Breast epithelium (tissue), 4 donors: ENCODE data around the gene GALM. TPM values are rescaled to one million over a fixed set of nuclear protein-coding genes. Genes with fewer than 3 reads are reported as not detected.
"Not testable (repeated sequence)": the region's sequence is repeated elsewhere in the genome, so short reads cannot be mapped to it uniquely, and the experiment has no call there.

ENCODE experiments used
- DNase-seq, 2 donors: peaks; one replicate each; pipeline ENCODE4 v3.0.0-alpha.2; 2019; ENCODE audit warnings: low spot score in 2 of 2
- H3K27ac ChIP-seq, 2 donors: fragments of 200-600 bp; sonication (generic) in 1 of 2; one replicate each; pipeline ENCODE4 v1.5.1; 2016 to 2019; ENCODE audit warnings: mild to moderate bottlenecking in 1 of 2
- H3K27me3 ChIP-seq, 2 donors: fragments of 200-600 bp; sonication (generic) in 1 of 2; one replicate each; pipeline versions ENCODE4 v1.5.1 to v1.6.0; 2017 to 2019; ENCODE audit warnings: control low read depth in 1 of 2, mild to moderate bottlenecking in 1 of 2
- H3K36me3 ChIP-seq: fragments of 200-600 bp; one replicate; pipeline ENCODE4 v1.5.1; 2019
- H3K4me1 ChIP-seq, 2 donors: fragments of 200-600 bp; sonication (generic); one replicate each; pipeline ENCODE4 v1.5.1; 2016 to 2019; ENCODE audit warnings: control low read depth in 1 of 2
- H3K4me3 ChIP-seq, 3 donors: fragments of 200-600 bp; sonication (generic); 1 replicate in 2 of 3; 2 replicates in 1 of 3; pipeline ENCODE4 v1.5.1; 2016 to 2019; ENCODE audit warnings: mild to moderate bottlenecking in 3 of 3, moderate library complexity in 2 of 3
- H3K9me3 ChIP-seq, 2 donors: fragments of 200-600 bp; sonication (generic) in 1 of 2; one replicate each; pipeline ENCODE4 v1.5.1; 2016 to 2019; ENCODE audit warnings: control low read depth in 1 of 2
- POLR2A ChIP-seq: fragments of 450-650 bp; IDR thresholded peaks from one replicate; pipeline ENCODE4 v1.6.1; 2016; ENCODE audit warnings: antibody characterized with exemption, mild to moderate bottlenecking, moderate library complexity
- POLR2AphosphoS5 ChIP-seq, 3 donors: sonication (generic); formaldehyde crosslinking; IDR thresholded peaks; one replicate each; pipeline ENCODE4 v1.6.1; 2017; ENCODE audit warnings: antibody characterized with exemption in 3 of 3
- intact Hi-C: fragments of 100-400 bp; cut with DNase I; formaldehyde crosslinking; loops from one replicate; pipeline ENCODE4 v1.15.1; 2023; ENCODE audit warnings: low total_unique reads
- total RNA-seq, 3 donors: library from RNA; depleted of rRNA; stranded (reverse); fragments of >200 nt; gene quantifications; one replicate each; pipeline ENCODE4 v1.1.0, GENCODE V29; 2016
- TF ChIP-seq, protein P1 (sequence below), 3 donors: fragments of 450-650 bp; IDR thresholded peaks; one replicate each; pipeline ENCODE4 v1.5.1; 2016 to 2017; ENCODE audit warnings: antibody characterized with exemption in 3 of 3, mild to moderate bottlenecking in 3 of 3, moderate library complexity in 3 of 3

Gene GALM
- total RNA-seq, 3 donors from 2014 or later: 12.1 to 29.9 (median 22.5) TPM

DNA sequence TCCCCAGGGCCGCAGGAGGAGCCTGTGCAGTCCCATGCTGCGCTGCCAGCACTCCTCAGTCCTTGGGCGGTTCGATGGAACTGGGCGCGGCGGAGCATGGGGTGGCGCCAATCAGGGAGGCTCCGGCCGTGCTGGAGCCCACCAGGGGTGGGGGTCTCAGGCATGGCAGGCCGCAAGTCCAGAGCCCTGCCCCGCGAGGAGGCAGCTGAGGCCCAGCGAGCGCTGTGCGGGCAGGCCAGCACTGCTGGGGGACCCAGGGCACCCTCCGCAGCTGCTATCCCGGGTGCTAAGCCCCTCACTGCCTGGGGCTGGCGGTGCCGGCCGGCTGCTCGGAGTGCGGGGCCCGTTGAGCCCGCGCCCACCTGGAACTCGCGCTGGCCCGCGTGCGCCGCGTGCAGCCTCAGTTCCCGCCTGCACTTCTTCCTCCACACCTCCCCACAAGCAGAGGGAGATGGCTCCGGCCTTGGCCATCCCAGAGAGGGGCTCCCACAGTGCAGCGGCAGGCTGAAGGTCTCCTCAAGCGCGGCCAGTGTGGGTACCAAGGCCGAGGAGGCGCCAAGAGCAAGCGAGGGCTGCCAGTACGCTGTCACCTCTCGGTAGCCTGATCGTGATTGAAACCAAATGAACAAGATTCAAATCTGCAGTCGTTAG is 22.8 kb upstream of the GALM start:
- Histone ChIP-seq H3K27ac (no peak overlapping the region), H3K4me1 (no peaks in the 10 kb centered on the region), H3K27me3 (no peaks in the 10 kb centered on the region), H3K9me3 (peaks cover 0 to 7% of the 10 kb centered on the region in 2 donors), H3K36me3 (no peaks in the 10 kb centered on the region), H3K4me3 (no peak overlapping the region)
- TF ChIP-seq, protein P1, sequence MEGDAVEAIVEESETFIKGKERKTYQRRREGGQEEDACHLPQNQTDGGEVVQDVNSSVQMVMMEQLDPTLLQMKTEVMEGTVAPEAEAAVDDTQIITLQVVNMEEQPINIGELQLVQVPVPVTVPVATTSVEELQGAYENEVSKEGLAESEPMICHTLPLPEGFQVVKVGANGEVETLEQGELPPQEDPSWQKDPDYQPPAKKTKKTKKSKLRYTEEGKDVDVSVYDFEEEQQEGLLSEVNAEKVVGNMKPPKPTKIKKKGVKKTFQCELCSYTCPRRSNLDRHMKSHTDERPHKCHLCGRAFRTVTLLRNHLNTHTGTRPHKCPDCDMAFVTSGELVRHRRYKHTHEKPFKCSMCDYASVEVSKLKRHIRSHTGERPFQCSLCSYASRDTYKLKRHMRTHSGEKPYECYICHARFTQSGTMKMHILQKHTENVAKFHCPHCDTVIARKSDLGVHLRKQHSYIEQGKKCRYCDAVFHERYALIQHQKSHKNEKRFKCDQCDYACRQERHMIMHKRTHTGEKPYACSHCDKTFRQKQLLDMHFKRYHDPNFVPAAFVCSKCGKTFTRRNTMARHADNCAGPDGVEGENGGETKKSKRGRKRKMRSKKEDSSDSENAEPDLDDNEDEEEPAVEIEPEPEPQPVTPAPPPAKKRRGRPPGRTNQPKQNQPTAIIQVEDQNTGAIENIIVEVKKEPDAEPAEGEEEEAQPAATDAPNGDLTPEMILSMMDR (IDR thresholded peaks at IDR 0.05): no peak
- TF ChIP-seq POLR2AphosphoS5 (IDR thresholded peaks at IDR 0.05) (no peak), POLR2A (no peak)
- intact Hi-C loops: no loop called here
- DNase-seq: no peak

- H3K36me3 ChIP-seq, DNase-seq, H3K9me3 ChIP-seq, intact Hi-C loops, H3K4me1 ChIP-seq, H3K27me3 ChIP-seq, H3K27ac ChIP-seq, H3K4me3 ChIP-seq: not testable (repeated sequence)
Measured at GRCh38 chr2:38643683-38644511, 22.0 kb upstream of the GALM start.

- Histone ChIP-seq H3K27ac (no peak overlapping the region), H3K36me3 (no peaks in the 10 kb centered on the region), H3K4me1 (no peaks in the 10 kb centered on the region), H3K9me3 (peaks cover 0 to 3% of the 10 kb centered on the region in 2 donors), H3K4me3 (no peak overlapping the region), H3K27me3 (no peaks in the 10 kb centered on the region)
- no peak for DNase-seq
- intact Hi-C loops: no loop called here
- no peak for TF ChIP-seq POLR2AphosphoS5 (IDR thresholded peaks at IDR 0.05)
- TF ChIP-seq, protein P1 (IDR thresholded peaks at IDR 0.05): no peak
- TF ChIP-seq POLR2A: no peak
Measured at GRCh38 chr2:38648107-38648761, 17.7 kb upstream of the GALM start.

- no peaks in the 10 kb centered on the region for H3K9me3 ChIP-seq
- no peak overlapping the region for H3K27ac ChIP-seq
- TF ChIP-seq POLR2A (no peak), POLR2AphosphoS5 (IDR thresholded peaks at IDR 0.05) (no peak)
- TF ChIP-seq, protein P1 (IDR thresholded peaks at IDR 0.05): no peak
- intact Hi-C loops: no loop called here
- DNase-seq: no peak
- H3K4me3 ChIP-seq: no peak overlapping the region
- no peaks in the 10 kb centered on the region for H3K4me1 ChIP-seq
- no peaks in the 10 kb centered on the region for H3K36me3 ChIP-seq
- no peaks in the 10 kb centered on the region for H3K27me3 ChIP-seq
Measured at GRCh38 chr2:38649176-38649728, 16.7 kb upstream of the GALM start.

GRCh38 chr2:38650012-38650411 is 15.9 kb upstream of the GALM start:
- intact Hi-C loops: no loop called here
- DNase-seq: no peak
- H3K9me3 ChIP-seq: no peaks in the 10 kb centered on the region
- H3K4me3 ChIP-seq: no peak overlapping the region
- TF ChIP-seq POLR2A (no peak), POLR2AphosphoS5 (IDR thresholded peaks at IDR 0.05) (no peak)
- TF ChIP-seq, protein P1 (IDR thresholded peaks at IDR 0.05): no peak
- H3K36me3 ChIP-seq: no peaks in the 10 kb centered on the region
- no peaks in the 10 kb centered on the region for H3K27me3 ChIP-seq
- no peaks in the 10 kb centered on the region for H3K4me1 ChIP-seq
- H3K27ac ChIP-seq: no peak overlapping the region
